B cell (primary cell): ENCODE measurements around the gene OR2AT4. TPM values are rescaled to one million over a fixed set of nuclear protein-coding genes. Genes with fewer than 3 reads are reported as not detected.

Experiments
- ATAC-seq: fragments of 200-7000 bp; cut with Tn5 transposase; one replicate; pipeline ENCODE4 v1.10.0; 2021; ENCODE audit warnings: low read depth, mild to moderate bottlenecking, moderate number of reproducible peaks, moderate library complexity
- CTCF ChIA-PET: fragments of 350-600 bp; sonication (Branson Sonifier 250); formaldehyde crosslinking; loops from one replicate; lab custom pipeline; 2021; ENCODE audit warnings: antibody characterized with exemption, inconsistent platforms; lab: Charles Lee
- POLR2A ChIA-PET: fragments of 350-600 bp; sonication (Branson Sonifier 250); formaldehyde crosslinking; loops from one replicate; lab custom pipeline; 2021; ENCODE audit warnings: antibody characterized with exemption; lab: Charles Lee
- DNase-seq: peaks from one replicate; pipeline ENCODE4 v3.0.0; 2013
- H2AFZ ChIP-seq: 2 replicates; pipeline ENCODE4 v1.6.1; 2012; ENCODE audit warnings: mild to moderate bottlenecking, low read depth, low read length; ENCODE audit not compliant: insufficient read depth, poor library complexity, severe bottlenecking
- H3K27ac ChIP-seq, 2 donors: 1 replicate in 1 of 2; 2 replicates in 1 of 2; pipeline ENCODE4 v1.5.1; 2012 to 2013; ENCODE audit warnings: low read length in 2 of 2, mild to moderate bottlenecking in 2 of 2, moderate library complexity in 1 of 2
- H3K27me3 ChIP-seq, 4 experiments: fragments of 200-600 bp in 1 of 4; sonication (generic) in 1 of 4; replicated peaks in 1 of 4; 1 replicate in 2 of 4; 2 replicates in 2 of 4; pipeline versions ENCODE4 v1.6.1 to v1.7.0; 2013 to 2016; ENCODE audit warnings: low read length in 3 of 4, mild to moderate bottlenecking in 2 of 4, mixed read lengths in 1 of 4, moderate library complexity in 1 of 4; ENCODE audit not compliant: insufficient read depth in 4 of 4, control insufficient read depth in 3 of 4; ENCODE audit errors: control extremely low read depth in 1 of 4
- H3K36me3 ChIP-seq, 2 experiments: replicated peaks in 1 of 2; 1 replicate in 1 of 2; 2 replicates in 1 of 2; pipeline versions ENCODE4 v1.6.1 to v1.7.1; 2013; ENCODE audit warnings: low read length in 1 of 2; ENCODE audit not compliant: insufficient read depth in 2 of 2, control insufficient read depth in 1 of 2; ENCODE audit errors: control extremely low read depth in 1 of 2, extremely low read depth in 1 of 2
- H3K4me1 ChIP-seq, 2 donors: fragments of 200-600 bp in 1 of 2; sonication (generic) in 1 of 2; 1 replicate in 1 of 2; 2 replicates in 1 of 2; pipeline versions ENCODE4 v1.5.1 to v1.6.1; 2013 to 2017; ENCODE audit warnings: low read length in 2 of 2; ENCODE audit not compliant: control insufficient read depth in 2 of 2, insufficient read depth in 2 of 2
- H3K4me2 ChIP-seq: replicated peaks from 2 replicates; pipeline ENCODE3; 2012; ENCODE audit warnings: mild to moderate bottlenecking, low read depth, low read length; ENCODE audit not compliant: poor library complexity, severe bottlenecking
- H3K4me3 ChIP-seq, 5 experiments: fragments of 200-600 bp in 1 of 5; sonication (generic) in 1 of 5; 1 replicate in 3 of 5; 2 replicates in 2 of 5; pipeline versions ENCODE4 v1.5.1 to v1.7.0; 2011 to 2016; ENCODE audit warnings: low read length in 4 of 5, mild to moderate bottlenecking in 4 of 5, low read depth in 2 of 5, control low read depth in 1 of 5, moderate library complexity in 1 of 5; ENCODE audit not compliant: insufficient read depth in 1 of 5; ENCODE audit errors: control extremely low read depth in 1 of 5, extremely low read depth in 1 of 5
- H3K79me2 ChIP-seq: fragments of 200-600 bp; sonication (generic); one replicate; pipeline ENCODE4 v1.6.0; 2016; ENCODE audit warnings: low read length; ENCODE audit not compliant: control insufficient read depth, insufficient read depth
- H3K9ac ChIP-seq: fragments of 200-600 bp; sonication (generic); 2 replicates; pipeline ENCODE4 v1.6.1; 2017; ENCODE audit warnings: mild to moderate bottlenecking, low read length, moderate library complexity
- H3K9me3 ChIP-seq, 3 donors: one replicate each; pipeline versions ENCODE4 v1.6.1 to v1.7.1; 2013; ENCODE audit warnings: low read length in 2 of 3; ENCODE audit not compliant: control insufficient read depth in 2 of 3, insufficient read depth in 1 of 3; ENCODE audit errors: control extremely low read depth in 1 of 3
- H4K20me1 ChIP-seq: 2 replicates; pipeline ENCODE4 v1.6.0; 2012; ENCODE audit warnings: mild to moderate bottlenecking, low read length; ENCODE audit not compliant: insufficient read depth, control insufficient read depth, poor library complexity, severe bottlenecking
- H3K27ac Mint-ChIP-seq: one replicate; pipeline ENCODE4 v1.8.0; 2021; ENCODE audit warnings: mixed read lengths
- H3K27me3 Mint-ChIP-seq: one replicate; pipeline ENCODE4 v1.8.0; 2021; ENCODE audit warnings: mixed read lengths
- H3K4me1 Mint-ChIP-seq: one replicate; pipeline ENCODE4 v1.8.0; 2021; ENCODE audit warnings: mixed read lengths
- H3K4me3 Mint-ChIP-seq: one replicate; pipeline ENCODE4 v1.8.0; 2021; ENCODE audit warnings: mixed read lengths
- H3K9me3 Mint-ChIP-seq: one replicate; pipeline ENCODE4 v1.8.0; 2022; ENCODE audit warnings: mixed read lengths; ENCODE audit not compliant: insufficient read depth
- EZH2 ChIP-seq: IDR thresholded peaks from 2 replicates; pipeline ENCODE4 v1.6.1; 2012; ENCODE audit warnings: borderline replicate concordance, low read depth, mild to moderate bottlenecking, moderate library complexity, low read length; ENCODE audit not compliant: insufficient read depth, poor library complexity, severe bottlenecking
- WGBS: methylation state at CpG from one replicate; pipeline ENCODE4 v1.1.5; 2013; ENCODE audit warnings: missing lambda C conversion rate; ENCODE audit not compliant: insufficient coverage; 5-methylcytosine and 5-hydroxymethylcytosine counted together
- intact Hi-C: fragments of 100-400 bp; cut with micrococcal nuclease; formaldehyde crosslinking; loops from one replicate; pipeline ENCODE4 v1.10.0; 2022
- polyA plus RNA-seq: library from polyadenylated mRNA; depleted of rRNA; stranded (reverse); fragments of >200 nt; gene quantifications from 2 replicates; pipeline ENCODE4 v1.2.3, GENCODE V29; 2012
- total RNA-seq, 2 donors: library from RNA; stranded (reverse); fragments of 120-200 nt in 1 of 2; gene quantifications; 1 replicate in 1 of 2; 2 replicates in 1 of 2; pipeline versions ENCODE4 v1.2.3 to v1.2.4, GENCODE V29; 2013 to 2022
- TF ChIP-seq, protein P1 (sequence below): fragments of 200-600 bp; IDR thresholded peaks from one replicate; pipeline ENCODE4 v1.8.0; 2022; ENCODE audit warnings: antibody characterized with exemption, mild to moderate bottlenecking

The OR2AT4 gene
- total and polyA plus RNA-seq, 2 donors (not counting 1 experiment from before 2014, with no cell fraction given), result not detected

DNA sequence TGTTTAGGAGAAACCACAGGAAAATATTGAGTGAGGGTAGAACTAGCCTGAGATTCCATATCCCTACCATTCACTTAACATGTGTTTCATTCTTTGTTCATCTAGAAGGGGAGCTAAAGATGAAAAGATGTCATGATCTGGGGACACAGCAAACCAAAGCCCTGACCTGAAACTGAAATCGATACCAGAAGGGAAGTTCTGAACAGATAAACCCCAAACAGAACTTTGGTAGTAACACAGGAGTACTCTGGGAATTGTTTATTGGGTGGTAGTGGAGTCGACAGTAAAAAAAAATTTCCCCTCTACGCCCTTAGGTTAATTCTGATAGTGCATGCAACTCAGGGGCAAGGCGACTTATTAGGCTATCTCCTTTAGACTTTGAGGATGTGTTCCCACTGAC, 27.2 kb downstream of the OR2AT4 start:
- H3K9me3 ChIP-seq, result peaks cover 0 to 3% (median 0%) of the 10 kb centered on the region in 3 donors
- ChIA-PET CTCF (no interaction called here), POLR2A (no interaction called here)
- H3K27me3 ChIP-seq, result peaks cover 0 to 13% (median 4%) of the 10 kb centered on the region in 4 experiments
- Mint-ChIP-seq H3K27me3 (peaks cover 46% of the 10 kb centered on the region), H3K4me1 (no peaks in the 10 kb centered on the region), H3K9me3 (no peaks in the 10 kb centered on the region), H3K4me3 (no peak overlapping the region), H3K27ac (no peak overlapping the region)
- DNase-seq (no peak), ATAC-seq (no peak)
- intact Hi-C loops, result no loop called here
- WGBS, result no CpG with 5 or more reads among the region's 4 CpGs
- no peak overlapping the region for H3K4me3 ChIP-seq
- no peaks in the 10 kb centered on the region for H3K36me3 ChIP-seq
- H3K4me1 ChIP-seq, result no peaks in the 10 kb centered on the region
- H3K9ac ChIP-seq, result no peak overlapping the region
- H2AFZ ChIP-seq, result no peak overlapping the region
- no peaks in the 10 kb centered on the region for H4K20me1 ChIP-seq
- TF ChIP-seq EZH2, result no peak
- TF ChIP-seq, protein P1, sequence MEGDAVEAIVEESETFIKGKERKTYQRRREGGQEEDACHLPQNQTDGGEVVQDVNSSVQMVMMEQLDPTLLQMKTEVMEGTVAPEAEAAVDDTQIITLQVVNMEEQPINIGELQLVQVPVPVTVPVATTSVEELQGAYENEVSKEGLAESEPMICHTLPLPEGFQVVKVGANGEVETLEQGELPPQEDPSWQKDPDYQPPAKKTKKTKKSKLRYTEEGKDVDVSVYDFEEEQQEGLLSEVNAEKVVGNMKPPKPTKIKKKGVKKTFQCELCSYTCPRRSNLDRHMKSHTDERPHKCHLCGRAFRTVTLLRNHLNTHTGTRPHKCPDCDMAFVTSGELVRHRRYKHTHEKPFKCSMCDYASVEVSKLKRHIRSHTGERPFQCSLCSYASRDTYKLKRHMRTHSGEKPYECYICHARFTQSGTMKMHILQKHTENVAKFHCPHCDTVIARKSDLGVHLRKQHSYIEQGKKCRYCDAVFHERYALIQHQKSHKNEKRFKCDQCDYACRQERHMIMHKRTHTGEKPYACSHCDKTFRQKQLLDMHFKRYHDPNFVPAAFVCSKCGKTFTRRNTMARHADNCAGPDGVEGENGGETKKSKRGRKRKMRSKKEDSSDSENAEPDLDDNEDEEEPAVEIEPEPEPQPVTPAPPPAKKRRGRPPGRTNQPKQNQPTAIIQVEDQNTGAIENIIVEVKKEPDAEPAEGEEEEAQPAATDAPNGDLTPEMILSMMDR, result no peak
- no peak overlapping the region for H3K4me2 ChIP-seq
- no peaks in the 10 kb centered on the region for H3K79me2 ChIP-seq
- H3K27ac ChIP-seq, result no peak overlapping the region

DNA sequence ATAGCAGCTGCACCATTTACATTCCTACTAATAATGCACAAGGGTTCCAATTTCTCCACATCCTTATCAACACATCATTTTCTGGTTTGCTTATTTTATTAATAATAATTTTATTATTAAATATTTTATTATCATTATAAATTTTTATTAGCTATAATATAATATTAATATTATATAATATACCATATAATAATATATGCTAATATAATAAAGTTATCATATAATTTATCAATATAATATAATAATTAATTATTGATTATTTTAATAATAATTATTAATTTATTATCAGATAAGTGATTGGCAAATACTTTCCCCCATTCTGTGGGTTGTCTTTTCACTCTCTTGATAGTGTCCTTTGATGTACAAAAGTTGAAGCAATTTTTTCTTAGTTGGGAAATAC, 27.7 kb downstream of the OR2AT4 start:
- Histone ChIP-seq H3K27ac (no peak overlapping the region), H3K9ac (no peak overlapping the region), H4K20me1 (no peaks in the 10 kb centered on the region), H3K27me3 (peaks cover 0 to 13% (median 3%) of the 10 kb centered on the region in 4 experiments), H3K4me3 (no peak overlapping the region), H3K9me3 (peaks cover 0 to 3% (median 0%) of the 10 kb centered on the region in 3 donors), H3K79me2 (no peaks in the 10 kb centered on the region), H3K4me1 (no peaks in the 10 kb centered on the region), H2AFZ (no peak overlapping the region), H3K36me3 (no peaks in the 10 kb centered on the region), H3K4me2 (no peak overlapping the region)
- Mint-ChIP-seq H3K4me3 (no peak overlapping the region), H3K9me3 (no peaks in the 10 kb centered on the region), H3K4me1 (no peaks in the 10 kb centered on the region), H3K27me3 (peaks cover 46% of the 10 kb centered on the region), H3K27ac (no peak overlapping the region)
- intact Hi-C loops, result no loop called here
- ChIA-PET CTCF (no interaction called here), POLR2A (no interaction called here)
- TF ChIP-seq, protein P1, result no peak
- no peak for TF ChIP-seq EZH2
- ATAC-seq (no peak), DNase-seq (no peak)
